Coronary artery (tissue), 2 donors: ENCODE measurements around the gene PSMD5.

Experiments used
- DNase-seq: peaks from one replicate; pipeline ENCODE4 v3.0.0-alpha.2; 2017; ENCODE audit warnings: low spot score
- H3K27ac ChIP-seq, 2 donors: fragments of 200-600 bp; sonication (generic); one replicate each; pipeline ENCODE4 v1.5.1; 2016 to 2019
- H3K4me3 ChIP-seq: fragments of 200-600 bp; sonication (generic); 2 replicates; pipeline ENCODE4 v1.5.1; 2016; ENCODE audit warnings: mild to moderate bottlenecking, moderate library complexity
- TF ChIP-seq, protein P1 (sequence below): fragments of 200-600 bp; sonication (generic); IDR thresholded peaks from one replicate; pipeline ENCODE4 v1.5.1; 2019; ENCODE audit warnings: antibody characterized with exemption

The PSMD5 gene

DNA sequence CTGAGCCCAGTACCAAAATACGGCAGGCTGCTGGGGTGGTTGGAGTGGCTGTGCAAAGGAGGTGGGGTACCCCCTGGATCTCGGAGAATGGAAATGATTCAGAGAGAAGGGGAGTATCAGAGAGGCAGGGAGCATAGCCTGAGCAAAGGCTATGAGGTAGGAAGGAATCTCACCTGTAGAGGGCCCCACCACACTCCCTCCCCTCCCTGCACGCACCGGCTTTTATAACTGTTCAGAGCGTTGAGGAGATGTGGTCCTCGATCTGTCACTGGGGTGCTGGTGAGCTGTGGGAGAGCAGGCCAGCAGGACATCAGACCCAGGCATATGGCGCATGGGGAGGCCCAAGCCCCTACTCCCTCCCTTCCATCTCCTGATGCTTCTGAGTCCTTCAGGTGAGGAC, 21.1 kb upstream of the PSMD5 start:
- Histone ChIP-seq H3K4me3 (no peak overlapping the region), H3K27ac (no peak overlapping the region)
- TF ChIP-seq, protein P1, sequence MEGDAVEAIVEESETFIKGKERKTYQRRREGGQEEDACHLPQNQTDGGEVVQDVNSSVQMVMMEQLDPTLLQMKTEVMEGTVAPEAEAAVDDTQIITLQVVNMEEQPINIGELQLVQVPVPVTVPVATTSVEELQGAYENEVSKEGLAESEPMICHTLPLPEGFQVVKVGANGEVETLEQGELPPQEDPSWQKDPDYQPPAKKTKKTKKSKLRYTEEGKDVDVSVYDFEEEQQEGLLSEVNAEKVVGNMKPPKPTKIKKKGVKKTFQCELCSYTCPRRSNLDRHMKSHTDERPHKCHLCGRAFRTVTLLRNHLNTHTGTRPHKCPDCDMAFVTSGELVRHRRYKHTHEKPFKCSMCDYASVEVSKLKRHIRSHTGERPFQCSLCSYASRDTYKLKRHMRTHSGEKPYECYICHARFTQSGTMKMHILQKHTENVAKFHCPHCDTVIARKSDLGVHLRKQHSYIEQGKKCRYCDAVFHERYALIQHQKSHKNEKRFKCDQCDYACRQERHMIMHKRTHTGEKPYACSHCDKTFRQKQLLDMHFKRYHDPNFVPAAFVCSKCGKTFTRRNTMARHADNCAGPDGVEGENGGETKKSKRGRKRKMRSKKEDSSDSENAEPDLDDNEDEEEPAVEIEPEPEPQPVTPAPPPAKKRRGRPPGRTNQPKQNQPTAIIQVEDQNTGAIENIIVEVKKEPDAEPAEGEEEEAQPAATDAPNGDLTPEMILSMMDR: no peak
- no peak for DNase-seq

DNA sequence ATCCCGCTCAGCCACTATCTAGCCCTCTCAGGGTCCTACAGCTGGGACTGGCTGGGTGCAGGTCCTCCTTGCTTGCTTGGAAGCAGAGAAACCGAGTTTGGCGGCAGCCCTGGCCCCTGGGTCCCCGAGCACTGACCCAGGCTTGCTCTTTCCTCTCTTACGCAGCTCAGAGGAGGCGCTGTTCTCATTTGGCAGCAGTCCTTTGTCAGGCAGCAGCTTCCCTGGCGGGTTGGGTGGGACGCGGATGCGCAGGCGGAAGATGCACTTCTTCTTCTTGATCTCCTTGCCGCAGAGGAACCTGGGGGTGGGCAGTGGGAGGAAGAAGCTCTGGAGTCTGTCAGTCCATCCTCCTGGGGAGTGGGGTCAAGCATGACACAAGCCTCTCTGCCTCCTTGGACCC, 19.7 kb upstream of the PSMD5 start:
- Histone ChIP-seq H3K4me3 (no peak overlapping the region), H3K27ac (no peak overlapping the region)
- TF ChIP-seq, protein P1: no peak
- no peak for DNase-seq

DNA sequence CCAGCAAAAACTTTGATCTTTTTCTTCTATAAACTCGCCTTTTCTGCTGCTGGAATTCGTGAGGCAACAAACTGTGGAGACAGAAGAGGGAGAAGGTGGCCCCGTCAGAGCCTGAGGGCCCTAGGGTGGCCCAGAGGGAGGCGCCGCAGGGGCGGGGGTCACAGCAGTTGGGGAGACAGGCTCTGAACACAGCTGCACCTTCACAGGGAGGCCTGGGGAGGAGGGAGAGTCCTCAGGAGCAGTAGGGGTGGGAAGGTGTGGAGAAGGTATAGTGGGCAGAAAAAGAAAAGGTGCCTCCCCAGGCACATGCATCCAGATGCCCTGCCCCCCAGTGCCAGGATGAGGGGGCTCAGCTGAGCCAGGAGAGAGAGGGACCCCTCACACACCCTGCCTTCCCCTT, 19.2 kb upstream of the PSMD5 start:
- no peak for DNase-seq
- TF ChIP-seq, protein P1: no peak
- Histone ChIP-seq H3K27ac (no peak overlapping the region), H3K4me3 (no peak overlapping the region)

DNA sequence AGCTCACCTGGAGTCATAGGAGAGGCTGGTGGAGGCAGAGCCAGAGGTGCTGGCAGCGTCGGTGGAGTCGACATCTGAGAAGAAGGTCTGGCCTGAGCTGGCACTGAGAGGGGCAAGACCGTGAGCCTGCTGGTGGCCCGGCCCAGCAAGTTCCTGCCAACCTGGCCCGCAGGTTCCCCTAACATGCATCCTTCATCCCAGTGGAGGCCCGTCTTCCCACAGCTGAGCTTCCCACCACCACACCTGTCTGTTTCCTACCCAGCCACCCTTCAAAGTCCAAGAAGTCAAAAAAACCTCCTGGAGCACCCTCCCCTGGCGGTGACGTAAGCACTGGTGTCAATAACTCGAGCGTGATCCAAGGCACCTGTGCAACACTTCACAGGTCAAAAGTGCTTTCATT, 17.4 kb upstream of the PSMD5 start:
- TF ChIP-seq, protein P1: no peak
- no peak overlapping the region for H3K4me3 ChIP-seq

DNA sequence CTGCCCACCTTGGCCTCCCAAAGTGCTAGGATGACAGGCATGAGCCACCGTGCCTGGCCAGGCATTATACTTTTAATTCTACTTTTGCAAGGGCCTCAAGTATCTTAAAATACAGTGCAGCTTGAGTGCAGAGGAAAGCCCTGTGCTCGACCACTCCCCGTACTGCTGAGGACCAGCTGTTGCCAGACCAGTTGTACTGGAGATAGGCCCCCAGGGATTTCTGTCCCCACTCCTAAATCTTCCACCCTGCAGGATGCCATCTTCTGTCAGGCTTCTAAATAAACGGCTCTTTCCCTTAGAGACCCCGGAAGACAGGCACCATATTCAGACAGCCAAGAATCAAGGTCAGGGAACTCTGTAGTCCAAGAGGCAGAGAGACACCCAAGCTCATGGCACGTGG, 16.6 kb upstream of the PSMD5 start:
- no peak overlapping the region for H3K4me3 ChIP-seq
- TF ChIP-seq, protein P1: no peak
- no peak overlapping the region for H3K27ac ChIP-seq
- no peak for DNase-seq

More for the DNA sequence above, 17.4 kb upstream of the PSMD5 start:
- DNase-seq: no peak
- no peak overlapping the region for H3K27ac ChIP-seq

DNA sequence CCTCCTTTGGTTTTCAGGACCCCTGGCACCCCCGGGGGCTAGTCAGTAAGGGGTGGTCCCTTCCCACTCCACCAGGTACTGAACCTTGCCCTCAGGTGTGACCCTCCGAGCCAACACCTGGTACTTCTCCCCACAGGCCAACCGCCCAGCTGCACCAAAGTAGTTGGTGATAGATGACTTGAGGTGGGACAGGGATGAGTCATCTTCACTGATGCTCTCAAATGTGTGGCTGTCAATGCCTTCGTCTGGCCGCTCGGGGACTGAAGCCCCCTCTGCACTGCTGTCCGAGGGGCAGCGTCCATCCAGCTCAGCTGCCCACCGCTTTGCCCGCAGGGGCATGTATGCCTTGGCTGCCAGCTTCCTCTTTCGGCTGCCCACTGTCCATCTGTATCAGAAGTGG, 15.2 kb upstream of the PSMD5 start:
- no peak overlapping the region for H3K4me3 ChIP-seq
- no peak overlapping the region for H3K27ac ChIP-seq
- TF ChIP-seq, protein P1: no peak
- DNase-seq: no peak

DNA sequence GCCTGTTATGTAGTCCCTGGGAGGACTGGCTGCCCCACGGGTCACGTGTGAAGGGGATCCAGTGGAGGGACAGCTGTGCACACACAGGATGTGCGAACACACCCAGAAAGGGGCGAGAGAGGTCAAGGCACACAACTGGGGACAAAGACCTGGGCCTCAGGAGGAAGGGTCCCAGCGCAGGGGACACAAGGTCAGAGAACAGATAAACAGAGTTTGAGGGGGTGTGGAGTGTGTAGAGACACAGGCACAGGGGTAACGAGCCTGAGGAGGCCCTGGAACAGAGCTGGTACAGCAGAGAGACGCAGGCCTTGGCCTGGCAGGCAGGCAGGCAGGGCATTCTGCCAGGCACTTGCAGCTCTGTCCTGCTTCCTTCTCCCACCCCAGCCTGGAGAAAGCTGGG, 14.8 kb upstream of the PSMD5 start:
- Histone ChIP-seq H3K4me3 (no peak overlapping the region), H3K27ac (no peak overlapping the region)
- TF ChIP-seq, protein P1: no peak
- no peak for DNase-seq
